Activated CD8-positive, alpha-beta T cell treated with anti-CD3 and anti-CD28 coated beads for 36 hours (primary cell): Measurements from ENCODE around the gene LMF1. TPM values are rescaled to one million over a fixed set of nuclear protein-coding genes. Genes with fewer than 3 reads are reported as not detected.

Experiments used
- ATAC-seq: fragments of 200-7000 bp; cut with Tn5 transposase; one replicate; pipeline ENCODE4 v1.10.0; 2021; ENCODE audit warnings: mild to moderate bottlenecking, moderate library complexity
- CTCF ChIA-PET: fragments of 350-600 bp; sonication (Branson Sonifier 250); formaldehyde crosslinking; loops from one replicate; lab custom pipeline; 2021; ENCODE audit warnings: antibody characterized with exemption; lab: Charles Lee
- POLR2A ChIA-PET: fragments of 350-600 bp; sonication (Branson Sonifier 250); formaldehyde crosslinking; loops from one replicate; lab custom pipeline; 2021; ENCODE audit warnings: antibody characterized with exemption; lab: Charles Lee
- DNase-seq: peaks from one replicate; pipeline ENCODE4 v3.0.0-alpha.2; 2020
- H3K27ac Mint-ChIP-seq: one replicate; pipeline ENCODE4 v1.8.0; 2021; ENCODE audit warnings: mild to moderate bottlenecking, mixed read lengths
- H3K27me3 Mint-ChIP-seq: one replicate; pipeline ENCODE4 v1.8.0; 2021; ENCODE audit warnings: mixed read lengths
- H3K36me3 Mint-ChIP-seq: one replicate; pipeline ENCODE4 v1.8.0; 2021; ENCODE audit warnings: low read depth, mixed read lengths
- H3K4me1 Mint-ChIP-seq: one replicate; pipeline ENCODE4 v1.8.0; 2021; ENCODE audit warnings: low read depth, mixed read lengths
- H3K4me3 Mint-ChIP-seq: one replicate; pipeline ENCODE4 v1.8.0; 2021; ENCODE audit warnings: mild to moderate bottlenecking, moderate library complexity, mixed read lengths
- H3K9me3 Mint-ChIP-seq: one replicate; pipeline ENCODE4 v1.8.0; 2021; ENCODE audit warnings: mixed read lengths
- intact Hi-C: fragments of 100-400 bp; cut with micrococcal nuclease; formaldehyde crosslinking; loops from one replicate; pipeline ENCODE4 v1.10.0; 2022
- total RNA-seq, 2 experiments: library from RNA; stranded (reverse); gene quantifications; one replicate each; pipeline ENCODE4 v1.2.3, GENCODE V29; 2021
- TF ChIP-seq, protein P1 (sequence below): fragments of 200-600 bp; IDR thresholded peaks from one replicate; pipeline ENCODE4 v1.8.0; 2022; ENCODE audit warnings: antibody characterized with exemption, mild to moderate bottlenecking

Gene LMF1
- total RNA-seq, 2 experiments from 2014 or later: 8.7 to 9.7 TPM

DNA sequence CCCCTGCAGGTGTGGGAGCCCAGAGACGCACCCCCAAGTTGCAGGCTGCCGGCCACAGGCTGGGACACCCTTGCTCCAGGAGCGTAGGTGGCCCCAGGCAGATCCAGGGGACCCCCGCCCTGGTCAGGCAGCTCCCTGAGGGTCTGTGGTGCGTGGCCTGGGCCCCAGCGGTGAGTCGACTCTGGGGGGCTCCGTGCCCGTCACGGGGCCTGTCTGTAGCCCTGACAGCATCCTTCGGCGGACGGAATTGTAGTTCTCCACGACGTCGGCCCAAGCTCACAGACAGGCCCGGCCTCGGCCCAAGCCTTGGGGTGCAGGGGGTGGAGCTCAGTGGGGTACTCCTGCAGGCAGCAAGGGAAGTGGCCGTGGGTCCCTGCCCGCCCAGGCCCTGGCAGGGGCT is 82.9 kb downstream of the LMF1 start:
- no peak for DNase-seq
- H3K9me3 Mint-ChIP-seq: no peaks in the 10 kb centered on the region
- intact Hi-C loops: no loop called here
- H3K36me3 Mint-ChIP-seq: no peaks in the 10 kb centered on the region
- H3K4me3 Mint-ChIP-seq: no peak overlapping the region
- no peak for ATAC-seq
- no peak overlapping the region for H3K27ac Mint-ChIP-seq
- no peaks in the 10 kb centered on the region for H3K27me3 Mint-ChIP-seq
- ChIA-PET POLR2A (no interaction called here), CTCF (no interaction called here)
- TF ChIP-seq, protein P1, sequence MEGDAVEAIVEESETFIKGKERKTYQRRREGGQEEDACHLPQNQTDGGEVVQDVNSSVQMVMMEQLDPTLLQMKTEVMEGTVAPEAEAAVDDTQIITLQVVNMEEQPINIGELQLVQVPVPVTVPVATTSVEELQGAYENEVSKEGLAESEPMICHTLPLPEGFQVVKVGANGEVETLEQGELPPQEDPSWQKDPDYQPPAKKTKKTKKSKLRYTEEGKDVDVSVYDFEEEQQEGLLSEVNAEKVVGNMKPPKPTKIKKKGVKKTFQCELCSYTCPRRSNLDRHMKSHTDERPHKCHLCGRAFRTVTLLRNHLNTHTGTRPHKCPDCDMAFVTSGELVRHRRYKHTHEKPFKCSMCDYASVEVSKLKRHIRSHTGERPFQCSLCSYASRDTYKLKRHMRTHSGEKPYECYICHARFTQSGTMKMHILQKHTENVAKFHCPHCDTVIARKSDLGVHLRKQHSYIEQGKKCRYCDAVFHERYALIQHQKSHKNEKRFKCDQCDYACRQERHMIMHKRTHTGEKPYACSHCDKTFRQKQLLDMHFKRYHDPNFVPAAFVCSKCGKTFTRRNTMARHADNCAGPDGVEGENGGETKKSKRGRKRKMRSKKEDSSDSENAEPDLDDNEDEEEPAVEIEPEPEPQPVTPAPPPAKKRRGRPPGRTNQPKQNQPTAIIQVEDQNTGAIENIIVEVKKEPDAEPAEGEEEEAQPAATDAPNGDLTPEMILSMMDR: no peak
- H3K4me1 Mint-ChIP-seq: no peaks in the 10 kb centered on the region

DNA sequence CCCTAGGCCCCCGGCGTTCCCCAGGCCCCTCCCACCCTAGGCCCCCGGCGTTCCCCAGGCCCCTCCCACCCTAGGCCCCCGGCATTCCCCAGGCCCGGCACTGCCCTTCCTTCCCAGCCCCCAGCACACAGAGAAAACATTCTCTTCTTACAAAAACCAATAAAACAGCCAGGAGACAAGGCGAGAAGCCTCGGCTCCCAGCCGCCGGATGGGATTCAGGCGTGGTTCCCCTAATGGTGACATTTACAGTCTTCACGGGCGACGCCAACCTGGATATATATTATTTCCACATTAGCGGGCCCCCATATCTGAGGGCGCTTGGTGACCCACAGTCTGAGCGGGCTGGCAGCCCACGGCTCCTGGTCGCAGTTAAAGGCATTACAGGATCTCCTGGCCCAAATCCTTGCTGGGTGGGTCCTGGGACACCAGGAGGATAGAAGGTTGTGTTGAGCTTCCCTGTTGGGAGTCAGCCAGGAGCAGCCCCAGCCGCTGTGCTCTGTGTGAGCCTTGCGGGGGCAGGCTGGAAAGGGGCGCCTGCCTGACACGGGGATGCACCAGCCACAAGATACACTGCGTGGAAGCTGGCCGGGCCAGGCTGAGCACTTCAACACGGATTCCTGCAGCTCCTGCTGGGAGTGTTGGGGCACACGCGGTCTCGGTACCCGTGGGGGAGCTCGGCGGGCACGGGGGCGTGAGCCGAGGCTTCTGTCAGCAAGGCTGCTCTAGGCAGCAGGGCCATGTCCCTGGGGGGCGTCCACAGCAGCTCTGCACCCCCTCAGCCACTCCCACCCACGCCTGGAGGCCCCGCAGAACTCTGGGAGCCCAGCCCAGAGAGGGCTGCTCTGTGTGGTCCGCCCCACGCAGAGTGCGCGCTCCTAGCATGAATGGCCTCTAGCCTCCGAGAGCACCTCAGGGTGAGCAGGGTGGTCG is 83.7 kb downstream of the LMF1 start:
- ChIA-PET POLR2A (no interaction called here), CTCF (no interaction called here)

GRCh38 chr16:886084-886543 is 84.7 kb downstream of the LMF1 start:
- intact Hi-C loops: no loop called here
- ChIA-PET POLR2A (no interaction called here), CTCF (no interaction called here)
- TF ChIP-seq, protein P1: no peak
- no peak overlapping the region for H3K4me3 Mint-ChIP-seq
- ATAC-seq (no peak), DNase-seq (no peak)
- H3K9me3 Mint-ChIP-seq: no peaks in the 10 kb centered on the region
- no peaks in the 10 kb centered on the region for H3K36me3 Mint-ChIP-seq
- no peak overlapping the region for H3K27ac Mint-ChIP-seq
- no peaks in the 10 kb centered on the region for H3K27me3 Mint-ChIP-seq
- no peaks in the 10 kb centered on the region for H3K4me1 Mint-ChIP-seq

More for the DNA sequence above, 83.7 kb downstream of the LMF1 start:
- ATAC-seq (no peak), DNase-seq (no peak)
- no peaks in the 10 kb centered on the region for H3K27me3 Mint-ChIP-seq
- no peaks in the 10 kb centered on the region for H3K36me3 Mint-ChIP-seq
- no peaks in the 10 kb centered on the region for H3K9me3 Mint-ChIP-seq
- H3K4me1 Mint-ChIP-seq: no peaks in the 10 kb centered on the region
- H3K4me3 Mint-ChIP-seq: no peak overlapping the region
- H3K27ac Mint-ChIP-seq: no peak overlapping the region
- TF ChIP-seq, protein P1: no peak
- intact Hi-C loops: no loop called here

- intact Hi-C loops: no loop called here
- H3K36me3 Mint-ChIP-seq: no peaks in the 10 kb centered on the region
- CTCF ChIA-PET: no interaction called here
- POLR2A ChIA-PET: no interaction called here
- H3K4me3 Mint-ChIP-seq: no peak overlapping the region
- H3K9me3 Mint-ChIP-seq: no peaks in the 10 kb centered on the region
- H3K27ac Mint-ChIP-seq: no peak overlapping the region
- TF ChIP-seq, protein P1: no peak
- no peaks in the 10 kb centered on the region for H3K4me1 Mint-ChIP-seq
- no peaks in the 10 kb centered on the region for H3K27me3 Mint-ChIP-seq
- DNase-seq (no peak), ATAC-seq (no peak)
Observed at GRCh38 chr16:885391-885790, 85.4 kb downstream of the LMF1 start.

- no peak for ATAC-seq
Observed at GRCh38 chr16:884232-884631, 86.6 kb downstream of the LMF1 start.

More at GRCh38 chr16:884232-884631, 86.6 kb downstream of the LMF1 start:
- intact Hi-C loops: no loop called here
- H3K36me3 Mint-ChIP-seq: no peaks in the 10 kb centered on the region
- no peak overlapping the region for H3K4me3 Mint-ChIP-seq
- no peaks in the 10 kb centered on the region for H3K4me1 Mint-ChIP-seq
- no peak for DNase-seq
- H3K27ac Mint-ChIP-seq: no peak overlapping the region
- H3K27me3 Mint-ChIP-seq: no peaks in the 10 kb centered on the region
- ChIA-PET CTCF (no interaction called here), POLR2A (no interaction called here)
- H3K9me3 Mint-ChIP-seq: no peaks in the 10 kb centered on the region
- TF ChIP-seq, protein P1: no peak
